ENCODE measurements around the gene DNAH1. TPM values are rescaled to one million over a fixed set of nuclear protein-coding genes. Genes with fewer than 3 reads are reported as not detected.

The DNAH1 gene
- total RNA-seq, 1 donor from 2014 or later = 8.2 TPM

- Mint-ChIP-seq H3K4me1 (peaks cover 59% of the 10 kb centered on the region), H3K27ac (peak overlapping the region; percentile 98), H3K27me3 (ENCODE audit: low read depth) (no peaks in the 10 kb centered on the region), H3K9me3 (no peaks in the 10 kb centered on the region), H3K36me3 (peaks cover 17% of the 10 kb centered on the region), H3K4me3 (peak overlapping the region; percentile 97)
- TF ChIP-seq, protein P1, sequence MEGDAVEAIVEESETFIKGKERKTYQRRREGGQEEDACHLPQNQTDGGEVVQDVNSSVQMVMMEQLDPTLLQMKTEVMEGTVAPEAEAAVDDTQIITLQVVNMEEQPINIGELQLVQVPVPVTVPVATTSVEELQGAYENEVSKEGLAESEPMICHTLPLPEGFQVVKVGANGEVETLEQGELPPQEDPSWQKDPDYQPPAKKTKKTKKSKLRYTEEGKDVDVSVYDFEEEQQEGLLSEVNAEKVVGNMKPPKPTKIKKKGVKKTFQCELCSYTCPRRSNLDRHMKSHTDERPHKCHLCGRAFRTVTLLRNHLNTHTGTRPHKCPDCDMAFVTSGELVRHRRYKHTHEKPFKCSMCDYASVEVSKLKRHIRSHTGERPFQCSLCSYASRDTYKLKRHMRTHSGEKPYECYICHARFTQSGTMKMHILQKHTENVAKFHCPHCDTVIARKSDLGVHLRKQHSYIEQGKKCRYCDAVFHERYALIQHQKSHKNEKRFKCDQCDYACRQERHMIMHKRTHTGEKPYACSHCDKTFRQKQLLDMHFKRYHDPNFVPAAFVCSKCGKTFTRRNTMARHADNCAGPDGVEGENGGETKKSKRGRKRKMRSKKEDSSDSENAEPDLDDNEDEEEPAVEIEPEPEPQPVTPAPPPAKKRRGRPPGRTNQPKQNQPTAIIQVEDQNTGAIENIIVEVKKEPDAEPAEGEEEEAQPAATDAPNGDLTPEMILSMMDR (IDR thresholded peaks at IDR 0.05; ENCODE audit: unreplicated experiment) = no peak
- peak in 1 of 2 experiments; percentile 65 for DNase-seq (ENCODE audit: low spot score in 2 of 2, unreplicated experiment in 2 of 2)
Observed at GRCh38 chr3:52277071-52277964, 38.8 kb upstream of the DNAH1 start.

DNA sequence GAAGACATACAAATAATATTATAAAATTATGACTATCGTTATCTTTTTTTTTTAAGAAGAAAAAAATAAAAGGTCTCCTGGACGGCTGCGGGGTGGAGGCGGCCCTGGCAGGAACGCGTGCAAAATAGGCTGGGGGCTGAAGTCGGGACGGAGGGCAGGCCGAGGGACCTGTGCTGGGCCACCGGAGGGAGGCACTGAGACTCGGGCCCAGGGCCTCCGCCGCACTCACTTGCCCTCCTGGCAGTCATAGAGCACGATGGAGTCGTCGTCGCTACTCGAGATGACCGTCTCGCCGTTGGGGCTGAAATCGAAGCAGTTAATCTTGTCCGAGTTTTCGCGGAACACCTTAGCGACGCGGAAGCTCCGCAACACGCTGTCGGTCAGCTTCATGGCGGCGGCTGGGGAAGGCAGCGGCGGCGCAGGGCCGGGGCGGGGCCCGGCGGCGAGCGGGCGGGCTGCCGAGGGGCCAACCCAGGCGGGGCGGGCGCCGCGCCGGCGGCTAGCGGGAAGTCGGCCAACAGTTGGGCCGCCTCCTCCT, 38.1 kb upstream of the DNAH1 start:
- H3K27me3 Mint-ChIP-seq (ENCODE audit: low read depth) = no peaks in the 10 kb centered on the region
- no peak for DNase-seq (ENCODE audit: low spot score in 2 of 2, unreplicated experiment in 2 of 2)
- TF ChIP-seq, protein P1 (IDR thresholded peaks at IDR 0.05; ENCODE audit: unreplicated experiment) = no peak

GRCh38 chr3:52278510-52279069, 37.5 kb upstream of the DNAH1 start, which contains the start of gene WDR82:
Gene WDR82 (minus strand): TSS chr3:52278649. CDS start chr3:52278361, 288 bp downstream.
- H3K27ac Mint-ChIP-seq = peak within 1 kb of the TSS; percentile 100
- H3K36me3 Mint-ChIP-seq = peaks cover 9% of the 10 kb centered on the region
- no peaks in the 10 kb centered on the region for H3K27me3 Mint-ChIP-seq (ENCODE audit: low read depth)
- H3K9me3 Mint-ChIP-seq = no peaks in the 10 kb centered on the region
- peaks cover 65% of the 10 kb centered on the region for H3K4me1 Mint-ChIP-seq
- H3K4me3 Mint-ChIP-seq = peak within 1 kb of the TSS; percentile 97
- TF ChIP-seq, protein P1 (IDR thresholded peaks at IDR 0.05; ENCODE audit: unreplicated experiment) = no peak
- DNase-seq (ENCODE audit: low spot score in 2 of 2, unreplicated experiment in 2 of 2) = peak; percentile 99 to 100

More for the DNA sequence above, 38.1 kb upstream of the DNAH1 start:
- Mint-ChIP-seq H3K36me3 (peaks cover 13% of the 10 kb centered on the region), H3K4me3 (peak overlapping the region; percentile 97), H3K4me1 (peaks cover 59% of the 10 kb centered on the region), H3K9me3 (no peaks in the 10 kb centered on the region), H3K27ac (peak overlapping the region; percentile 100)

- peak overlapping the region; percentile 97 for H3K4me3 Mint-ChIP-seq
- H3K4me1 Mint-ChIP-seq = peaks cover 58% of the 10 kb centered on the region
- TF ChIP-seq, protein P1 (IDR thresholded peaks at IDR 0.05; ENCODE audit: unreplicated experiment) = no peak
- peak overlapping the region; percentile 100 for H3K27ac Mint-ChIP-seq
- H3K27me3 Mint-ChIP-seq (ENCODE audit: low read depth) = no peaks in the 10 kb centered on the region
- no peak for DNase-seq (ENCODE audit: low spot score in 2 of 2, unreplicated experiment in 2 of 2)
- peaks cover 3% of the 10 kb centered on the region for H3K36me3 Mint-ChIP-seq
- H3K9me3 Mint-ChIP-seq = no peaks in the 10 kb centered on the region
Observed at GRCh38 chr3:52279596-52279995, 36.5 kb upstream of the DNAH1 start.

DNA sequence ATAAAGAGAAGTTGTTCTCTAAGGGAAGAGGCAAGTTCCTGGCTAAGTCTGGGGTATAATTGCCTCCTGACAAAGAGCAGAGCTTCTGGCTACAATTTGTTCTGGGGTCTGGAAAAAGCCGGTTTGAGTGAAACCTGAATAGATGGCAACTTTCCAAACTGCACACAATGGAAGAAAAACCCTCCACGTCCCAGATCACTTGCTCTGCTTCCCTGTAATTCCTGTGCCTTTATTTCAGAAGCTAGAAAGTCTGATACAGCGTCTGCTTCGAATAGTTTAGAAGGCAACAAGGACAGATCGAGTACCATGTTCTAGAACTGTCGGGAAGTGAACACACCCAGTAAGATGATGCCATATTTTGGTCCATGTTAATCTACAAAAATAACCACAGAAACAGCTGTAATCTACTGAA, 36.1 kb upstream of the DNAH1 start:
- Mint-ChIP-seq H3K27ac (peak overlapping the region; percentile 100), H3K27me3 (ENCODE audit: low read depth) (no peaks in the 10 kb centered on the region), H3K4me1 (peaks cover 58% of the 10 kb centered on the region), H3K4me3 (peak overlapping the region; percentile 97), H3K36me3 (peaks cover 3% of the 10 kb centered on the region), H3K9me3 (no peaks in the 10 kb centered on the region)
- TF ChIP-seq, protein P1 (IDR thresholded peaks at IDR 0.05; ENCODE audit: unreplicated experiment) = no peak
- no peak for DNase-seq (ENCODE audit: low spot score in 2 of 2, unreplicated experiment in 2 of 2)

Data from mesothelial cell of epicardium (in vitro differentiated cells).